Inflammatory macrophage treated with lipopolysaccharide for 1 hour (primary cell): ENCODE data around the gene GLT6D1.
"Not testable (repeated sequence)": the region's sequence is repeated elsewhere in the genome, so short reads cannot be mapped to it uniquely, and the experiment has no call there.

ENCODE experiments used
- DNase-seq, 2 donors: peaks; one replicate each; pipeline ENCODE4 v3.0.0-alpha.2; 2020 to 2022

Gene GLT6D1, protein sequence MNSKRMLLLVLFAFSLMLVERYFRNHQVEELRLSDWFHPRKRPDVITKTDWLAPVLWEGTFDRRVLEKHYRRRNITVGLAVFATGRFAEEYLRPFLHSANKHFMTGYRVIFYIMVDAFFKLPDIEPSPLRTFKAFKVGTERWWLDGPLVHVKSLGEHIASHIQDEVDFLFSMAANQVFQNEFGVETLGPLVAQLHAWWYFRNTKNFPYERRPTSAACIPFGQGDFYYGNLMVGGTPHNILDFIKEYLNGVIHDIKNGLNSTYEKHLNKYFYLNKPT

GRCh38 chr9:135639196-135639595 lies at the start of gene GLT6D1:
GLT6D1 (minus strand) TSS chr9:135639540; CDS start chr9:135639187, 353 bp downstream.
- DNase-seq = no peak

- DNase-seq = no peak
Measured at GRCh38 chr9:135689011-135689410, 49.7 kb upstream of the GLT6D1 start.

DNA sequence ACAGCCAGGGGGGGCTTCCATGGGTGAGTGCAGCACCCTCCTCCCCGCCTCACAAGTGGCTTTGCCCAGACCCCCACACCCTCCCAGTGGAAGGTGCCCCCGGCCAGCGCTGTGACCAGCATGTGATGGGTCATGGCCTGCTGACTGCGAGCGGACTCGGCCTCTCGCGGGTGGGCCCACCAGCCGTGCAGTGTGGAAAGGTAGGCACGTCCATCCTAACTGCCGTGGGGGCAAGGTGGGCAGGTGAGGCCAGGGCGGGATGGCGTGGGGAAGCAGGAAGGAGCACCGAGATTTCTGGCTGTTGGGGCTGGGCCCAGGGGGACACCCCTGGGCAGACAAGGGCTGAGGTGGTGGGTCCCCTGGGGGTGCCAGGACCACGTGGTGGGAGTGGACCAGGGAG lies 47.9 kb upstream of the GLT6D1 start:
- DNase-seq = no peak

- no peak for DNase-seq
Measured at GRCh38 chr9:135684691-135685090, 45.4 kb upstream of the GLT6D1 start.

- DNase-seq = no peak
Measured at GRCh38 chr9:135683401-135684034, 44.2 kb upstream of the GLT6D1 start.

- DNase-seq = no peak
Measured at GRCh38 chr9:135681161-135681560, 41.8 kb upstream of the GLT6D1 start.

DNA sequence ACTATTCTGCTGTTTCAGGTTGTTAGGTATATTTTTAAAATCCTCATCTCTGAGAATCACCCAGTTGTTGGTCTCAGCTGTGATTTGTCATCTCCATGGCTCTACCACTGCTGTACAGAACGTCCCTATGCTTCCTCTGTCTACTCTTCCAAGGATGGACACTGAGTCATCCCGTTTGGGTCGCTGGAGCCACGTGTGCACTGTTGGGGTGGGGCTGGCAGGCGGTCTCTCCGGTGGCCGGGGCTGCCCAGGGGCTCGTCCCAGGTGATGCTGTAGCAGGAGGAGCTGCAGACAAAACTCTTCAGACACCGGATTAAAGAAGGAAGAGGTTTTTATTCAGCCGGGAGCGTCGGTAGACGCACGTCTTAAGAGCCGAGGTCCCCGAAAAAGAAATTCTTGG lies 40.7 kb upstream of the GLT6D1 start:
- no peak for DNase-seq

- no peak for DNase-seq
Measured at GRCh38 chr9:135678236-135679017, 39.1 kb upstream of the GLT6D1 start.

DNA sequence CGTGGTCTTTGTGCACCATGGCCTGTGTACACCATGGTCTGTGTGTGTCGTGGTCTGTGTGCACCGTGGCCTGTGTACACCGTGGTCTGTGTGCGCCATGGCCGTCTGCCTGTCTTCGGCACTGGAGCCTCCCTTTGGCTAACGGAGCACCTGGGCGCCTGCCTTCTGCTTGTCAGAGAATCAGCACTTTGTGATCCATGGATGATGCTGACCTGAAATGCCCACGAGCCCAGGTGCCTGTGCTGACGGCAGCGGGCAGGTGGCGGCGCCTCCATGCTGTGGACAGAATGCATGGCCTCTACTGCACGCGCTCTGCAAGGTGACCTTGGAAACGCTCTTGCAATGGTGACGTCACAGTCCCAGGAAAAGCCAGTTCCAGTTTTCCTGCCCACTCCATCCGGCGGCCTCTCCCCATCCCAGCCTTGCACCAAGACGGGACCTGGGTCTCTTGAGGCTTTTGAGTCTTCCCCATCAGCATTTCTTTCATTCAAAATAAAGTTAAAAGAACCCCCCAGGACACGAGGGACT lies 38.4 kb upstream of the GLT6D1 start:
- no peak for DNase-seq

GRCh38 chr9:135676891-135677290 lies 37.6 kb upstream of the GLT6D1 start:
- no peak for DNase-seq

DNA sequence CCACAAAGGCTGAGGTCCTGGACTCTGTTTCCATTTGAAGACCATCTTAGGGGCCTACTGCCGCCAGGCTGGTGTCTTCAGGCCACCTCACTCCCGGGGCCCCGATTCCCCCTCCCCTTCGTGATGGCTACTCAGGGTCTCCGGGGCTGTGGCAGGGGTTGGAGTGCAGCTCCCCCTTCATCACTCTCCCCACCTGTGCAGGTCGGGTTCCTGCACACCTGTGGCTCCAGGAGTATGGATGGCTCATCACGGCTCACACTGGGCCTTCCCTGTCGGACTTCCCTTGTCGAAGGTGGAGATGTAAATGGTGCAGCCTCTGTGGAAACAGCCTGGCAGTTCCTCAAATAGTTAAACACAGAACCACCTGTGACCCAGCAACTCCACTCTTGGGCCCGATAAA lies 35.6 kb upstream of the GLT6D1 start:
- no peak for DNase-seq

DNA sequence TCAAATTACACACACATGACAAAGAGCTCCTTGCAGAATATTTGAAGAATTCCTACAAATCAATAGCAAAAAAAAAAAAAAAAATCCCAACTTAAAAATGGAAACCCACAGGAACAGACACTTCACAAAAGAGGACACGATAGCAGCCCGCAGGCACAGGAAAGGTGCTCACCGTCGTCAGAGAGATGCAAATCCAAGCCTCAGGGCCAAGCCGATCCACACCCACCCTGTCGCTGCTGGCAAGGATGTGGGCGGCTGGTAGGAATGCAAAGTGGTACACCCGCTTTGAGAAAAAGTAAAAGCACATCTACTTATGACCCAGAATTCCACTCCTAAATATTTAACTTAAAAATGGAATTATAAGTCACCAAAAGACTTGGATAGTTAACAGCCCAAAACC lies 34.6 kb upstream of the GLT6D1 start:
- no peak for DNase-seq

DNA sequence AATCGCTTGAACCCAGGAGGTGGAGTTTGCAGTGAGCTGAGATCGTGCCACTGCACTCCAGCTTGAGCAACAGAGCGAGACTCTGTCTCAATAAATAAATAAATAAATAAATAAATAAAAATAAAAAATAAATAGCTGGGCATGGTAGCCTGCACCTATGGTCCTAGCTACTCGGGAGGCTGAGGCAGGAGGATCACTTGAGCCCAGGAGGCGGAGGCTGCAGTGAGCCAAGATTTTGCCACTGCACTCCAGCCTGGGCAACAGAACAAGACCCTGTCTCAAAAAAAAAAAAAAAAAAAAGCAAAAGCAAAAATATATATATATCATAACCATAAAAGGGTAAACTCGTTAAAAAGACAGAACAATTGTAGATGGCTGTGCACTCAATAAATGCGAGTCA lies 33.4 kb upstream of the GLT6D1 start:
- DNase-seq = not testable (repeated sequence)

GRCh38 chr9:135671591-135672041 lies 32.3 kb upstream of the GLT6D1 start:
- no peak for DNase-seq

- DNase-seq = no peak
Measured at GRCh38 chr9:135670721-135671590, 31.6 kb upstream of the GLT6D1 start.

GRCh38 chr9:135669616-135670285 lies 30.4 kb upstream of the GLT6D1 start:
- DNase-seq = no peak

DNA sequence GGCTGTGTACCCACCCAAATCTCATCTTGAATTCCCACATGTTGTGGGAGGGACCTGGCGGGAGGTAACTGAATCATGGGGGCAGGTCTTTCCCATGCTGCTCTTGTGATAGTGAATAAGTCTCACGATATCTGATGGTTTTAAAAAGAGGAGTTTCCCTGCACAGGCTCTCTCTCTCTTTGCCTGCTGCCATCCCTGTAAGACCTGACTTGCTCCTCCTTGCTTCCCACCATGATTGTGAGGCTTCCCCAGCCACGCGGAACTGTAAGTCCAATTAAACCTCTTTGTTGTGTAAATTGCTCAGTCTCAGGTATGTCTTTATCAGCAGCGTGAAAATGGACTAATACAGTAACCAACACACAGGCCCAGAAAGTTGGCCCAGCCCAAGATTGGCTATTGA lies 29.7 kb upstream of the GLT6D1 start:
- not testable (repeated sequence) for DNase-seq

GRCh38 chr9:135667463-135668001 lies 28.2 kb upstream of the GLT6D1 start:
- no peak for DNase-seq

- DNase-seq = no peak
Measured at GRCh38 chr9:135666534-135667462, 27.5 kb upstream of the GLT6D1 start.

GRCh38 chr9:135665795-135666189 lies 26.5 kb upstream of the GLT6D1 start:
- DNase-seq = no peak
